HG03469 (cell line): Measurements from ENCODE around the gene IPCEF1.

Experiments used
- ATAC-seq: cut with Tn5 transposase; IDR thresholded peaks from one replicate; pipeline ENCODE4 v1.9.1; 2021; ENCODE audit warnings: mild to moderate bottlenecking, moderate library complexity, moderate number of reproducible peaks; ENCODE audit not compliant: unreplicated experiment

Gene IPCEF1

GRCh38 chr6:154297721-154298120, 58.9 kb downstream of the IPCEF1 start:
- ATAC-seq, result no peak

- ATAC-seq, result no peak
These were observed 59.4 kb downstream of the IPCEF1 start for GRCh38 chr6:154297210-154297609.

DNA sequence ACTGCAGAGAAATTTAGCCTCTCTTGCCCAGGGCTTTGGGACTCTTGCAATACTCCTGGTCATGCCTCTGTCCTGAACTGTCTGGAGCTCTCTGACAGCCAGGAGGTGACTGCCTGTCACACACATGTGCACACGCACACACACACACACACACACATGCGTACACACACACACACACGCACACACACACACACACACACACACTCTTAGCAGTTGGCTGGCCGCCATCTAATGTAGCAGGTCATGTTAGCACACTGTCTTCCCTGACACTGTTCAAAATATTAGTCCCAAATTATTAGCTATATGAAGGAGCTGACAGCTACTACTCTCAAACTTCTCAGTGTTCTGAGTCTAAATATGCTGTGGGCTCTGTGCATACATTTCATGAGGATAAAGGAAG, 60.9 kb downstream of the IPCEF1 start:
- ATAC-seq, result no peak

DNA sequence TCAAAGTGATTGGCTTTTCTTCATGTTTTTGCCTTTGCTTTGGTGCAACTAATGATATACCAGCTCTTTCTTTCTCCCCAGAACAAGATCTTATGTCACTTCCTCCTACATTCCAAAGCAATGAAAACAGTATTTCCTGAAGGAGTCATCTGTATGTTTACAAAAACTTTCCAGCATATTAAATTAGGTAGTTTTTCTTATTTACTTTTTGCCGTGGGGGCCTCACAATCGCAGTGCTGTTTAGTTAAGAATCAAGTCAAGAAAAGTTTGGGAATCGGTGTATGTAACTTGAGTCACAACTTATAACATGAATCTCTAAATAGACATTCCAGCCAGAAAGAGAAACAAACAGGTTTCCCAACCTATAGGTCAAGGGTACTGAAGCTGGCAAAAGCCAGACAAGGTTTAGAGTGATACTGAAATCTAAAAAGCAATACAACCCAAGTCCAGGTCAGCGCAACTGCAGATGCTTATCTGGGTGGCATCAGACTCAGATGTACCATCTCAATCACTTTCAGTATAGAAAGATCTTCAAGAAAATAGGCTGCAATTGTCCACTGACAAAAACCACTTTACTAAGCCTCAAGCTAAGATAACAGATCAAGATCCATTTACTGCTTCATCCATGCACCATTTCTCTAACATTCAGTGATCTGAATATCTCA, 63.6 kb downstream of the IPCEF1 start:
- ATAC-seq, result no peak

- ATAC-seq, result no peak
These were observed 64.5 kb downstream of the IPCEF1 start for GRCh38 chr6:154292066-154292465.

GRCh38 chr6:154289818-154290508, 66.6 kb downstream of the IPCEF1 start:
- ATAC-seq, result no peak

DNA sequence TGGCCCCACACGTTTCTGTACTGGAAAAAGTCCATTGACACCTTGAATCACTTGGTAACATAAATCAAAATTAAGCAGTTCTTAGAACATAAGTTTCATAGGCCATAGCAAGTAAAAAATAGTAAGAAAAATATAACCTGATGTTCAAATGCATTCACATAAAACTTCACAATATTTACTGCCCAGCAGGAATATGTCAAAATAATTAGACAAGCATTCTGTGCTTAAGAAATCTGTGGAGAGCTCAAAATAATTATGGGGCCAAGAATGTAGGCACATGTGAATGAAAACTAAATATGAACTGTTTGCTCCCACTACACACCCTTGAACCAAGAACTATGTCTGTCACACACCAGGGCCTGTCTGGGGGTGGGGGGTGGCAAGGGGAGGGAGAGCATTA, 70.8 kb downstream of the IPCEF1 start:
- no peak for ATAC-seq

DNA sequence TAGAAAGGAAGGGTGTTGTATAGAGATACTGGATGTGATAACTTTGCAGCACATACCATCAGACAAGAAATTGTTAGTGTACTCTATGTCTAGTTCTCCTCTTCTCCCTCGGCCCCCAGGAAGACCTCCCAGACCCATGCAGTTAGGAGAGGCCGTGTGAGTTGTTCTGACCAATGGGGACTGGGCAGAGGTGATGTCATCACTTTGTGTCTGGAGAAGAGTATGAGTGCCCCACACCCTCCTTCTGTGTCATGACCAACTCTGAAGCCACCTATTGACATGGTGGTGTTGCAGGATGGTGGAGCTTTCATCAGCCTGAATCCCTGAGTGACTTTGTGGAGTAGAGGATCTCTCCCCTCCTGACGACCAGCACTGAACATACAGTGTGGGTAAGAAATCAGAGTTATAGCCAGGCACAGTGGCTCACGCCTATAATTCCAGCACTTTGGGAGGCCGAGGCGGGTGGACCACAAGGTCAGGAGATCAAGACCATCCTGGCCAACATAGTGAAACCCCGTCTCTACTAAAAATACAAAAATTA, 72.2 kb downstream of the IPCEF1 start:
- no peak for ATAC-seq

GRCh38 chr6:154280521-154280920, 76.1 kb downstream of the IPCEF1 start:
- ATAC-seq, result no peak

DNA sequence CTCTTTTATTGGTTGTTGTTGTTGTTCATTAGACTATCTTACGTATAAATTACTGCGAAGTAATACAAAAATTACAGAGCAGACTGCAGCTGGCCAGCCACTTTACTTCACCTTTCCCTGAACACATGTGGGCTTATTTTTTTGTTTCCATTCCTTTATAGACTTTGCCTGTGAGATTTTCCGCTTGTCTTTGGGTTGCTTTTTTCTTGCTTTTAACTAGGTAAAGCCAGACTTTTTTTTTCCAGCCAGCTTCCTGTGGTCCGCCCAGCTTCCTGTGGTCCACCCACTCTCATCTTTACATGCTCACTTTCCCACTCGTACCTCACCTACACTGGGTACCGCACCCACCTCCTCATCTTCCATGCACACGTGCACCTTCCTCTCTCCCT, 79.0 kb downstream of the IPCEF1 start:
- ATAC-seq, result no peak

DNA sequence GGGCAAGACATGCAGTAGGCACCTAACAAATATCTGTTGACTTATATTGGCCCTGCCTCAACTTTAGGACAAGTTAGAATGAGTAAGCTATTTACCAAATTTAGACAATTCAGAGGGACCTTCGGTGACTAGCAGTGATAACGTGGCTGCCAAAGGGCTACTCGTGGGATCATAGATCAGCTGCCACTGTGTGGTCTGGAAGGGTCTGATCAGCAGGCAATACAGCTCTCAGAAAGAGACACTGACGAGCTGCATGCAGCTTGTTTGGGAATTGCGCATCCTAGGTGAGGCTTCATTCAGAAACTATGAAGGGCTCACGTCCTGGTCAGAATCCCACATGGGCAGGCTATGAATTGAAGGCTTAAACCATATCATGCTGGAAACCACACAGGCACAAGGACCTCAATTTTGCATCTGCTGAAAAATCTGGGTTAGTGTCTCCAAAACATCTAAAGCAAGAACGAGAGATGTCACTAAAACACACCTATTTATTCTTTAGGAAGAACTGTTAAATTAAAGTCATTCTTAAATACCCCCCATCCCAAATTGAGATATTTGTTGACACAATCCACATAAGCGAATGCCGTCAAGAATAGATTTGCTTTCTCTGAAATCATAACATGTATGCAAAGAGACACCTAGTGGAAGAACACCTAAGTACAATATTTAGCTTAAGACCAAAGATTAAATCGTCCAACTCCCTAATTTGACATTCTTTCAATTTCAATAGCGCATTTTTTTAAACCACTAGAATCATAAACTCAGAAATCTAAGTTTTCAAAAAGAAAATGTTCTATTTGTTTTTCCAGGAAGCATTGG, 79.6 kb downstream of the IPCEF1 start:
- ATAC-seq, result peak; percentile 51

DNA sequence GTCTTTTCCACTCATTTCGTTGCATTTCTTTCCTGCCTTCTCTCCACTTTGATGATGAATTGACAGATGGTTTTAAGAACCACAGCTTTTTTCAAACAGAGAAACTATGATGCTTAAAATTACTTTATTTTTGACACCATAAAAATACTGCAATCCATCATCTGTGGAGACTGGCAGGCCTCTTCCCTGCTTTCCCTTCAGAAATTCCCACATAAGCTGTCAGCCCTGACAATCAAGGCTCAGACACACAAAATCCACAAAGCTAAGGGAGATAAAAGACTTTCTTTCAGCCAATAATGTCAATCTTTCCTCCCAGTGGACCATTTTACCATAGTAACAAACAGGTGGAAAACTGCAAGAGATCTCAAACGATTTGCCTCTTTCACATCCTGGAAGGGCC, 82.4 kb downstream of the IPCEF1 start:
- ATAC-seq, result no peak

DNA sequence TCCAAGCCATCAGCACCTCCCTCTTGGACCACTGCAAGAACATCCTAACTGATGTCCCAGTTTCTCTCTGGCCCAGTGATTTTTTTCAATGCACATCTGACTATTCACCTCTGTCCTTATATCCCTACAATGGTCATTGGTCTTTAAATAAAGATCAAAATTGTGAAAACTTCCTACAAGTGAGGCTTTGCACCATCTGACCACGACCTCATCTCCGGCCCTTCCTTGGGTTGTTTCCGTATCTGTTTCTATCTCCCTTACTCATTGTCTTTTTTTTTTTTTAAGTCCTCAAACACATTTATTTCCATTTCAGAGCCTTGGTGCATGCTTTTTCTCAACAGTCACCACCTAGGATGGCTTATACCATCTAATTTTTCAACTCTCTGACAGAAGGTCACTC, 88.1 kb downstream of the IPCEF1 start:
- no peak for ATAC-seq

DNA sequence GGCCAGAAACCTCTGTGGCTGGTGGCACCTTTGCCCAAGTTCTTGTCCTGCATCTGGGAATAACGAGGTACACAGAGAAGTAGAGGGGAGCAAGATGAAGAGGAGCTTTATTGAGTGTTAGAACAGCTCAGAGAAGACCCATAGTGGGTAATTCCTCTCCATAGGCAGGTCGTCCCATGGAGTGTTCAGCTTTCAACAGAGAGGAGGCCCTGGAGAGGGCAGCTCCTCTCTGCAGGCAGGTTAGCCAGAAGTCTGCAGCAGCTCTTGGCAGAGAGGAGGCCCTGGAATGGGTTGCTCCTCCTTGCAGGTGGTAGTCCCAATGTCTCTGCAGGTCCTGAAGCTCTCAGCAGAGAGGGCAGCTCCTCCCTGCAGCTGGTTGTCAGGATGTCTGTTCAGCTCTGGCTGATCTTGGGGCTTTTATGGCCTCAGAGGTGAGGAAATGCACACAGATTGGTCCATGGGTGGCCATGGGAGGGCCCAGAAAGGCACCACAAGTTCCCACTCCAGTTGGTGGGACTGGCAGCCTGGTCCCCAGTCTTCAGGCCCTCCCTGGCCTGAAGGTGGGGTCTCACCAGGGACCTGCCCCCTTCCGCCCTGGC, 89.0 kb downstream of the IPCEF1 start:
- peak; percentile 45 for ATAC-seq

GRCh38 chr6:154266560-154267099, 90.0 kb downstream of the IPCEF1 start:
- no peak for ATAC-seq

DNA sequence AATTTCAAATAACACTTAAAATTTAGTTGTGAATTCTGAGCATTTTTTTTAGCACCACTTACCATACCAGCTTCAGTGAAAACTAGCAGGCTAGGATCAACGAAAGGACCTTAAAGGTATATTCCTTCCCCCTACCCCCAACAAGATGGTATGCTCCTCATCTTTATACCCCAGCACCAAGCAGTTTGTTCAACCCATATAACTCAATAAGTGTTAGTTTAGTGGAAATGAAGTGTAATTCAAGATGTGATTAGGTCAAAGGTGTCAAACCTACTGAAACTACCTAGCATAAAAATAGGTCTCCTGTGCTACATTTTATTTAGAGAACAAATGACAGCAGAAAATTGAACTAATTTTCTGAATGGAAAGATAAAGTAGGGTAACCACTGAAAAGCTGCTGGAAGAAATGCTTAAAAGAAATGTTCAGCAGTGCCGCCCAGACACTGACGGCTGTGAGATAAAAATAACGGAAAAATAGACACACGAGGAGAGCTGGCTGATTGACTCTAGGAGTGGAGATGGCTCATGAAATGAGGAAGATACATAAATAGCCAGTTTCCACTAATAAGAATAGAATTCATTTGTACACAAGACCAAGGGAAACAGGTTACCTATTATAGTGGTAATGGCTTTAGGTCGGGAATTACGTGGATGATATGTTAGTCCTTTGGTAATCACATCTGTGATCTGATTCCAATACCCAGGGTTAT, 94.8 kb downstream of the IPCEF1 start:
- ATAC-seq, result no peak

DNA sequence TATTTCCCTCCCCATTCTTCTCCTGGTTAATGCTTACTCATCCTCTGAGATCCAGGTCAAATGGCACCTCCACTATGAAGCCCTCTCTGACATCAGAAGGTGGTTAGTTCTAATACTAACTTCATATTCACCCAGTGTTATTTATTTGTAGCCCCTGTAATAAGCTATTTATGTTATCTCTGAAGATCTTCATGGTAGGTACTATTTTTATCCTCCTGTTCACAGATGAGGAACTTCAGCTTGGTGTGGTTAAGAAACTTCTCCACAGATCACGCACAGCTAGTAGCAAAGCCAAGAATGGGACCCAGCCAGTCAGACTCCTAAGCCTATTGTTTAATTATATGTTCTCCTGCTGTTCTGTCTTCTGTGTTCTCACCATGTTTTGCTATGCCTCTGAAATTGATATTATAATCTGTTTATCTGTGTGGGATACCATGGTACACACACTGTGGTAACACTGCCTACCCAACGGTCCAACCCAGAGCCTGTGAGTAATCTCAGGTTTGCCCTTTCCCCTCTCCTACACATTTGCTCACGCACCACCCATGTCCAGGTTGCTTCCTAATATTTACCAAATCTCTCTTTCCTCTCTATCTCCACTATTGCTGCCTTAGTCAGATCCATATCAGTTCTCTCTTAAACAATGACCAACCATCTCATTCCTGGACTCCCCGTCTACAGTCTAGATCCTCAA, 98.4 kb downstream of the IPCEF1 start:
- peak; percentile 74 for ATAC-seq

GRCh38 chr6:154257067-154257466, 99.5 kb downstream of the IPCEF1 start:
- ATAC-seq, result no peak

DNA sequence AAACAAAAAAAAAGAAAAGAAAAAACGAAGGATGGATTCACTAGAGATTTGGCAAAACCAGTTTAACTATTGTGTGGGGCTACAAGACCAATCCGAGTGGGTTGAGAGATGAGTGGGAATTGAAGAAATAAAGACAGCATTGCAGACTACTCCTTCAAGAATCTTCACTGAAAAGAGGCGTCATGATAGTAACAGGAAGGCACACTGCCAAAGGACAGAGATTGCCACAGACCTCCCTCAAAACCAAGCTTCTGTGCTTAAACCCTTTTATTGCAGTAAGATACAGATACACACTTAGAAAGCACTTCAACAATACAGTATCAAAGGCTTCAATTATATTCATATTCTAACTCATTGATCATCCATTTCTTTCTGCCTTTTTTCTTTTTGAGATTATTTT, 103.9 kb downstream of the IPCEF1 start:
- ATAC-seq, result no peak

- no peak for ATAC-seq
These were observed 105.5 kb downstream of the IPCEF1 start for GRCh38 chr6:154251116-154251515.
